ENCODE data around the gene XKR3.
"Not testable (repeated sequence)": the region's sequence is repeated elsewhere in the genome, so short reads cannot be mapped to it uniquely, and the experiment has no call there.

Gene XKR3

GRCh38 chr22:16734271-16734670 is 90.9 kb downstream of the XKR3 start:
- not testable (repeated sequence) for FAIRE-seq
